Activated CD8-positive, alpha-beta memory T cell treated with anti-CD3 and anti-CD28 coated beads, Interleukin-2, amount 50 U/mL, for 4 hours (primary cell): Measurements from ENCODE around the gene MYO18B.

Source experiments
- DNase-seq: peaks from one replicate; pipeline ENCODE4 v3.0.0-alpha.2; 2020

Gene MYO18B

DNA sequence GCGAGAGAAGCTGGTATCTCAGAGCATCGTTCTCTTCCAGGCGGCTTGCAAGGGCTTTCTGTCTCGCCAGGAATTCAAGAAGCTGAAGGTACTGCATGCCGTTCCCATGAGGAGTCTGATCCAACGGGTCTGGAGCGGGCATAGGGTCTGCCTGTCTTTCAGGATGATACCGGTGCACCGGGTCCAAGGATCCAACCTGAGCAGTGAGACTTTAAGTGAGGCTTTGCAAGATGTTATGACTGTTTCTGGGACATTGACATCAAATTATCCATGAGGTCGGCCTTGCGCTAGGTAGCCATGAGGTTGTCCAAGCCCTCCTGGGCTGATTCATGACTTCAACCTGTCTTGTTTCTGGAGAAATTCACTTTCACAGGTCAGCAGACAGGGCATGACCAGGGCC is 132.3 kb downstream of the MYO18B start:
- no peak for DNase-seq

DNA sequence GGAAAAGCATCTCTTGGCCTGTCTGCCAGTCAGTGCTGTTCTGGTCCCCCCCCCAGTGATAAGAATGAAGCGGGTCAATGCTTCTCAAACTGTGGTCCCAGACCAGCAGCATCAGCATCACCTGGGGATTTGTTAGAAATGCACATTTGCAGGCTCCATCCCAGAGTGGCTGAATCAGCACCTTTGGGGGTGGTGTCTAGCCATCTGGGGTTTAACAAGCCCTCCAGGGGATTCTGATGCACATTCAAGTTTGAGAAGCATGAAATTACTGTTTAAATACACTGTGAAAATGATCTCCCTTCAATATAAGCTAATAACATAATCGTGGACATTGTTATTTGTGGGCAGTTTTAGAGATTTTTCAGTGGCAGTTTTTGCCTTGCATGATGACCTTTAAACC is 133.5 kb downstream of the MYO18B start:
- DNase-seq, result no peak

DNA sequence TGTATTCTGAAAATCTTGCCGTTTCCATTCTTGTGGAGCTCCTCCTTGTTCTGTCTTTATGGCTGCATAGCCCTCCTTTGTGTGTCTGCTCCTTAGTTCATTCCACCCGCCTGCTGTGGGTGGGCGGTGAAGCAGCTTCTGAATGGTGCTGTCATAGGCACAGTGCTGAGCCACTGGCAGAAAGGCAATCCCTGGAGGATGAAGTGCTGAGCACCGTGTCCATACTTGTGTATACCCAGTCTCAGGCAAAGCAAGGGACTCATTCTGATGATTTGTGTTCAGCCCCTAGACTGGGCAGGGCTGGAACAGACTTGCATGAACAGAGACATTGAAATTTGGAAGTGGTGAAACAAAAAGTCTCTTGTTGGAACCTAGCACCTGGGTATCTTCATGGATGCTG is 134.9 kb downstream of the MYO18B start:
- DNase-seq, result no peak

DNA sequence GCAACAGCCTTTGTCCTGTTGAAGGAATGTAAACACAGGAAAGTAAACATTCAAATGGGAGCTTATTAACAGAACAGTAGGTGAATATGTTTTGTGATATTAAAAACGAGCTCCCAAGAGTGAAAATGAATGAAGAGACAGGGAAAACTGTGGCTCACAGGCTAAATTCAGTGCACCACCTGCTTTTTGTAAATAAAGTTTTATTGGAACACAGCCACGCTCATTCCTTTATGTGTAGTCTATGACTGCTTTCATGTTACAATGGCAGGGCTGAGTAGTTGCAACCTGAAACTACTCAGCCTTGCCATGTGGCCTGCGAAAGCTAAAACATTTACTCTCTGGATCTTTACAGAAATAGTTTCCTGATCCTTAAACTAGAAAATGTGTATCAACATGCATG is 136.9 kb downstream of the MYO18B start:
- no peak for DNase-seq

DNA sequence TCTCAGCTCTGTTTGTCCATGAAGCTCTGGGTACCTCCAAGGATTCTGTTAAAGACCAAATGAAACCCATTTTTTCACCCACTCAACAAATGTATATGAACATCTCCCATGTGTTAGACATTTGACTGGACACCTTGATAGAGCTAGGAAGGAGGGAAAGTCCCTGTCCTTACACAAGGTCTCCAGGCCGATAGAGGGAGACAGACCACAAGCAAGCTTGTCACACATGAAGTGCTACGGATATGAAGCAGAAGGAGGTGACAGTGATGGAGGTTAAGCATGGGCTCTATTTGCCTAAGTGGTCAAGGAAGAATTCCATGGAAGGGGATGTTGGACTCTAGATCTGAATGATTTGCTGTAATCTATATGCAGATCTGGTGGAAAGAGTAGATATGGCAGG is 138.5 kb downstream of the MYO18B start:
- no peak for DNase-seq

DNA sequence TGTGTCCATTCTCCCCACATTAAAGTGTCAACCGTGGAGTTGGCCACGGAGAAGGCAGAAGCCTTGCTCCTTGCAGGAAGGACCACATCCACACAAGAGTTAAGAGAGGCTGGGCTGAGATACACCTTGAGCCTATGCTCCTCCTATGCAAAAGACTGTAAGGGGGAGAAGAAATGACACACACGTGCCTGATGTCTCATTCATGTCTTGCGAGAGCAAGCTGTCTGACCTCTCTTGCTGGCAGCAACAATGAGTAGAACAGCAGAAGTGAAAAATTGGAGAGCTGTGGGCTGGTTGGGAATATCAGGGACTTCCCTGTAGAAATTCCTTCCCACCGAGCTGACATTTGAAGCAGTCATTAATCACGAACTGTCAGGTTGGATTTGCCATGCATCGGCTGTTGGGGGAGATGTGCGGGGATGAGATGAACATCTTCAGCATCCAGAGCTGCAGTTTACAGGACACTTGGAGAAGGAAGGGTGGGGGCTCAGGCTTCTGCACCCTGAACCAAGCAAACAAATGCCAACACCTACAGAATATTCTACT is 139.3 kb downstream of the MYO18B start:
- no peak for DNase-seq

DNA sequence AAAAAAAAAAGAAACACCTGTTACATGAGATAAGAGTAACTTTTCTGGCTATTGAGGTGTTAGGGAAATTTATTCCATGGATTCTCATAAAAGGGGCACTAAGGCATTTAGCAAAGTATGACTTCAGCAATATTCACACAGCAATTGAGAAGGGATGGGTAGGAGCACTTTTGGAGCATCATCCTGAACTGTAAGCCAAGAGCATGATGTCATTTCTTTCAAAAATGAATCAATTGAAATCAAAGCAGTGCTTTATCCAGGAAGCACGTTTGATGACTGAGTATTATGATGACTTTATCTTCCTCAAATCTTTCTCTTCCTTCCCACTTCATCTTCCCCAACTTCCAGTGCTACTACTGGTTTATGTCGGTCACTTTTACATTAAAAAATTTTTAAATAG is 140.4 kb downstream of the MYO18B start:
- no peak for DNase-seq

DNA sequence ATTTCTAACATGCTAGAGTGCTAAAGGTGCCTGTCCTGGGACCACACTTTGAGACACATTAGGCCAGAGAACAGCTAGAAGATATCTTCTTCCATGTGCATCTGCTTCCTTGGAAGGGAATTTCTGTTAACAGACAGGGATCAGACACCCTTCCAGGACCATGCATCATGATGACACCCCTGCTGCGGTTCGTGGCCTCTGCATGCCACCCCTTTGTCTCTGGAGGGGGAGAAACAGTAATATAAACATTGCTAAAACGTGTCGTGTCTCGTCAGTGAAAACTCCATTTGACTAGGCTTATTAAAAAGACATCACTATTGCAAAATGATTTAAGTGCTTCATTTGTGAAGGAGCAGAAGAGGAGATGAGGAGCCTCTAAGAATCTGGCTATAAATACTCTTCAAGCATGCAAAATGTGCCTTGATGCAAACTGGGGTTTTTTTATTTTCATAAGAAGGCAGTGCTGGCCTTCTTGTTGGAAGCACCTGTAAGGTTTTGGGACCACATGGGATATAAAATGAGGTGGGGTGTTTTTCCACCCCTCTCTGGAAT is 141.6 kb downstream of the MYO18B start:
- DNase-seq, result no peak

DNA sequence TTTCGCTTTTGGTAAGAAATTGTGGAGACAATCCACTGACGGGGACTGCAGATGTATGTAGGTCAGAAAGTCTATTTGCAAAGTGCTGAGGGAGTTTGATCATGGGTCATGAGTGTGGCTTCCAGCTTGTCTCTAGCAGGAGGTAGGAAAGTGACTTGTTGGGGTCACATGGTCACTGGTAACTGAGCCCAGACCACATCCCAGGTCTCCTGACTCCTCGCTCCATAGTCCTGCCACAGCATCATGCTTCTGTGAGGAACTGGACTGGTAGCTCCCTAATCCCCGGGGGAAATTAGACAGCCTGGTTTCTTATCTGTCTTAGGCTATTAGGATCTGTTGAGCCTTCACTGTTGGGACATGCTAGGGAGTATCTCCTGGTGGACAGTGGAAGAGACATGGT is 142.1 kb downstream of the MYO18B start:
- no peak for DNase-seq

DNA sequence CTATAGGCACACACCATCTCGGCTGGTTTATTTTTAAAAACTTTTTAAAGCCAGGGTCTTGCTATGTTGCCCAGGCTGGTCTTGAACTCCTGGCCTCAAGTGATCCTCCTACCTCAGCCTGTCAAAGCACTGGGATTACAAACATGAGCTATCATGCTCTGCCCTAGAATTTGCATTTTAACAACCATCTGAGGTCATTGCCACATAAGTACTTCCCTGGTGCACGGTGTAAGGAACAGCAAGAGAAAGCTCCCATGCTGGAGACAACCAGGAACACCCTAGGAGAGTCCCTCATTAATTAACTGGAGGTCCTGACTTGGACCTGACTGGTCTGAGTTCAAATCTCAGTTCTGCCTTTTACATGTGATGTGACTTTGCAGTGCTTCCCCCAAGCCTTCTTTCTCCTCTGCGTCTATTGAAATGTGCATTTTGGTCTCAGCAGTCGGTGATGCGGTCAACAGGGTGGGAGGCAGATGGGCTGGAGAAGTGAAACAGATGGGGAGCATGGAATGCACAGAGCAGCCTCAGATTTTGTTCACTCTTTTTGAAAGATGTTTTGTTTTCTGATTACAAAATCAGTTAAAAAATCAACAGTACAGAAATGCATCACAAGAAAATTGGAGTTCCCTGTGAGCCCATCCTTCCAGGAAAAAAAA is 146.5 kb downstream of the MYO18B start:
- no peak for DNase-seq

DNA sequence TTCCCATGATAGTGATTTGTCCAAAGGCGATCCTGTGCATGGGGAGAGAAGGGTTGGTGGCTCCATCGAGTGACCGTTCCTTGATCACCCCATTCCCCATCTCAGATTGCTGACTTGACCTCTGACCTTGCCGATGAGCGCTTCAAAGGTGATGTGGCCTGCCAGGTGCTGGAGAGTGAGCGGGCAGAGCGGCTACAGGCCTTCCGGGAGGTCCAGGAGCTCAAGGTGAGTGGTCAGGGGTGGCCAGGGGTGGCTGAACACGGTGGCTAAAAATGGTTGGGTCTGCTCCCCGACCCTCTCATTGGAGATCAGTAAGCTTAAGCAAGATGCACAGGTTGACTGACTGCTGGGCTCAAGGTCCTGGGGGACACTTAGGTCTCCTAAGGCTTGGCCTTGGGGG is 148.7 kb downstream of the MYO18B start:
- no peak for DNase-seq

DNA sequence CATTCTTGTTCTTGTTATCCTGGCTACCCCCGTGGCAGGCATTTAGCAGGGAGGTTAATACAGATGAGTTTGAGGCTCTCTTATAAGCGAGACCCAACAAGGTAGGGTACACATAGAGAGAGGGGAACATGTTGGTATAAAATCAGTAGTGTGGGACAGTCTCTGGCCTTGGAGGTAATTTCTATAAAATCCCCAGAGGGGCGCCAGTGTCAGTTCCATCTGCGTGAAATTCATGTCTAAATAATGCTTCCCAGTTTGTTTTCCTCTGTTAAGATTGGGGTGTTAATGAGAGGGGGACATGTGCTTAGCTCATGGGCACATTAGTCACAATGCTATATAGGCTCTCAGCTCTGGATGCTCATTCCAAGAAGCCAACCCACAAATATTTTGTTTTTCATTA is 150.7 kb downstream of the MYO18B start:
- DNase-seq, result no peak

DNA sequence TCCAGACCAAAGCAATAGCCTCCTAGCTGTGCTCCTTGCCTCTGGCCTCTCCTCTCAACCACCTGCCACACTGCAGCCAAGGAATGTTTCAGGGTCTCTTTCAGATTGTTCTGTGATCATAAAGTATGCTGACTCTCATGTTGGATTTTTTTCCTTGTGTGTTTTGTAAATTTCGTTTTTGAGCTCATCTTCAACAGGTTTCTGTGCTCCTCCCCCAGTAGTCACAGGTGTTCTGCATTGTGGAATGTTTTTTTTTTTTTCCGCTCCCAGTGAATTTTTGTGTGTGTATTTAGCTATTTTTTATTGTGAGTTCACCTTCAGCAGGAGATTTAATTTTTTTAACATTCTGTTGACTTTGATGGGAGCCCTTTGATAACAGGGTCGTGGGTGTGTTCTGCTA is 153.7 kb downstream of the MYO18B start:
- no peak for DNase-seq

DNA sequence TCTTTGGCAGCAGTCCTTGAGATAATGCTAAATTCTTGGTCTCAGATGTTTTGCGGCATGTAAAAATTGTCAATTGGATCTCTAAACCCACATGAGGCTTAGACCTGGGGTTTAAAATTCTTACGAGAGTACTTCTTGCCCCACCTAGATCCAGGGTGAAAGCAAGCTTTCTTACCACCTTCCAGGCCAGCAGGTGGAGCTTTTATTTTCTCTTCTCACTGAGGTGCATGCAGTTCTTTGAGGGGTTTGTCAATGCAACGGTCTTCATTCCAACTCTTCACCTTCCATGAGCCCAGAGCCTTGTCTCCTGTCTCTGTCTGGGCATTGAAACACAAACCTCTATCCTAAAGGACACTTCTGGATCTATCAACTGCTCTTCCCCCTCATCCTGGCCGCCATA is 154.1 kb downstream of the MYO18B start:
- no peak for DNase-seq

DNA sequence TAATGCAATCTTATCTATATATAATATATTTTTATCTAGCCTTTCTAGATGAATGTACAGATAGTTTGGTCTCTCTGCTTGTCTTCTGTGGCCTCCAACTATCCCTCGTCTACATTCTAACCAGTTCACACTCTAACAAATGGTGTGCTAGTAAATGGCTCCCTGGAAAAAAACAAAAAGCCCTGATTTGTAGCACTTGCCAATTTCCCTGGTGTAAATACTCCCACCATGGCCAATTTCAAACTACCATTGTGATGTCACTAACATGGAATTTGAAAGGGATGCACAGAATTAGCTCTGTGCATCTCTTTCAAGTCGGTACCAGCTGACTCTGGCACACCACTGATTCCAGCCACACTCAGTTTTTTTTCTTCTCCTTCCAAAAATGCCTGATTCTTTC is 154.6 kb downstream of the MYO18B start:
- DNase-seq, result no peak

DNA sequence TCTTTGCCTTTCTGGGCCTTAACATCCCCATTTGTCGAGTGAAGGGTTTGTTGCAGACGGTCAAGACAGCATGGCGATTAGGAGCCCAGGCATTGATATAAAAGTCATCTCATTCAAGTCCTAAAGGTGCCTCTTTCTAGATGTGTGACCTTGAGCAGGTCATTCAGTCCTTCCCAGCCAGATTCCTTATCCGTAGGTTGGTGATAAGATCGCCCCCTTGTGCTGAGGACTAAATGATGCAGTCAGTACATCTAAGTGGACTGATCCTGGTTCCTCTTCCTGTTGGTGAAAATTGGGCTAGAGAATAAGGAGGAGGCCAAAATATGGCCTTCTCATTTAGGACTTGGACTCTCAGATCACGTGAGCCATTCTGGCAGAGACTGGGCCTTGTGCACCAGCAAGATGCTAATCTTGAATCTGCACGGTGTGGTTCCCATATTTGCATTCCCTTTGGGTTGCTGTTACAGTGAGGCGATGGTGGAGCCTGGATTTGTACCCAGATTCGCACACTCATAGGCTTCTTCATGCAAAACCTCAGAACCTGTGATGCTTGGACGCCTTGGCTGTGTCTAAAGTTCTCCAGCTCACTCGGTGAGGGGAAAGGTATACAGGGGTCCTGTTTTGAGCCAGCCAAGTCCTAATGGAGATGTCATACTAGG is 156.8 kb downstream of the MYO18B start:
- DNase-seq, result no peak

DNA sequence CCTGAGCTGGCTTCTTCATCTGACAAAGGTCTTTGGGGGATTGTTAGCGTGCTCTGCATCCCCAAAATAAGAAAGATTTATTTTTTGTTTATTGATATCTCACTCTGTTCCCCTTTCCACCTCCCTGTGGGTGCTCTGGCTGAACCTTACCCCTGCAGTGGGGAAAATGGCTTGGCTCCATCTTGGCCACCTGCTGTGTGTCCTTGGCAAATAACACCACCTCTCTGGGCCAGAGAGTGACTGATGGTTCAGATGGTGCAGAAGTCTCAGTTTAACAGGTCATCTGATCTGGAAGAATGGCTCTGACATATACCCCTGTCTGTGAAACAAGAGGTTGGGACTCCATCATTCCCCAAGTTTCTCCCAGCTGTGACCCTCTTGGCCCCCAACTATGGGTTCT is 157.6 kb downstream of the MYO18B start:
- DNase-seq, result no peak

DNA sequence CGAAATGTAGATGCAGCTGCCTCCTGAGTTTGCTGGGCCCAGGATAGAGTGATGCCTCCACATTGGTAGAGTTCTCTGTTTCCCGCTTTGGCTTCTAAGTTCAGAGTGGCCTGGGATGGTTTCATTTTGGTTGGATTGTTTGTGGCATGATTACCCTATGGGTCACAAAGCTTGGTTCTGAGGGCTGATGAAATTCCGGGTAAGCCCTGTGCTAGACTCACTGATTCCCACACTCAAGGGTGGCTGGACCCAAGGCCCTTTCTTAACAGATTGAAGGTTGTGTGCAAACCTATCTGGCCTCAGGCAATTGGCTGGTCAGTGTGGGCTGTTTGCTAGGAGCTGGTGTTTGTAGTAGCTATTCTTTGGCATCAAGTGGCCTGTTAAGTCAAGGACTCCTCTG is 158.4 kb downstream of the MYO18B start:
- DNase-seq, result no peak

DNA sequence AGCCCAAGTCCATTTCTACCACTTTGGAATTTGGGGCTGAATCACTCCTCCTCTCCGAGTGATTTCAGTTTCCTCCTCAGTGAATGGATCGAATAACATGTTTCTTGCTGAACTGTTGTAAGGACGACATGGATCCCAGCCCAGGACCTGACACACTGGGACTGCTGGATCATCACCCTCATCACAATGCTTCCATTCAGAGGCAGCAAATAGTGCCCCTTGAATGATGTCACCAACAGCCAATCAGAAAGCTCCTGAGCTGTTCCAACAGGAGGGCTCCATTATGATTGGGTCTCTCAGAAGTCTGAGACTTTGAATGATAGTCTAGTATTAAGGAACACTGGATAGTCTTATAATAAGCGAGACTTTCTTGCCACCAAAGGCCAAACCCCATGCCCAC is 158.9 kb downstream of the MYO18B start:
- DNase-seq, result no peak

DNA sequence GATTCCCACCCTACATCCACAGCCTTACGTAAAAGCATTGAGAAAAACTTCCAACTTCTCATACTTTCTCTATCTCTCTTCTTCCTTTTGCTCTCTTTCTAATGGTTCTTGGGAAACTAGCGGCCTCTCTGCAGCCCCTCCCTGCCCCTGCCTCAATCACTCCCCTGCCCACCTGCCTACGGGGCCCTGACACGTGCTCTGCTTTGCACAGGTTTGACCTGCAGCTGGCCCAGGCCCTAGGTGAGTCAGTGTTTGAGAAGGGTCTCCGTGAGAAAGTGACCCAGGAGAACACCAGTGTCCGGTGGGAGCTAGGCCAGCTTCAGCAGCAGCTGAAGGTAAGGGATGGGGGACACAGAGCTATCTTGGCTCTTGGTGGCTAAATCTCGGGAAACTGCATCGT is 160.4 kb downstream of the MYO18B start:
- DNase-seq, result no peak

DNA sequence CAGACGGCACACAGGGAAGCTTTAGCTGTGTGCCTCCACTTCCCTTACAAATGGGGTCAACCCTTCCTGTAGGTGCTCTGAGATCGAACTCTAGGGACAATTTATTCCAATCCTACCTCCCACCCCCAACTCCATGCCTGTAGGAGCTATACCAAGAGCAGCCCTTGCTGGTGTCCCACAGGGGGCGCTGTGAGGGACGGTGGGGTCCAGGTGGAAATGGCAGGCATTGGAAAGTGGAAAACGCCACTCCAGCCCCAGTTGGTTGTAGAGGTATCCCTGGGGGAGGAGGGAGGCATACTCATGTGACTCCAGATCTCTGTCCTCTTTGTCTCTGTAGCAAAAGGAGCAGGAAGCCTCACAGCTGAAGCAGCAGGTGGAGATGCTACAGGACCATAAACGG is 161.3 kb downstream of the MYO18B start:
- no peak for DNase-seq

DNA sequence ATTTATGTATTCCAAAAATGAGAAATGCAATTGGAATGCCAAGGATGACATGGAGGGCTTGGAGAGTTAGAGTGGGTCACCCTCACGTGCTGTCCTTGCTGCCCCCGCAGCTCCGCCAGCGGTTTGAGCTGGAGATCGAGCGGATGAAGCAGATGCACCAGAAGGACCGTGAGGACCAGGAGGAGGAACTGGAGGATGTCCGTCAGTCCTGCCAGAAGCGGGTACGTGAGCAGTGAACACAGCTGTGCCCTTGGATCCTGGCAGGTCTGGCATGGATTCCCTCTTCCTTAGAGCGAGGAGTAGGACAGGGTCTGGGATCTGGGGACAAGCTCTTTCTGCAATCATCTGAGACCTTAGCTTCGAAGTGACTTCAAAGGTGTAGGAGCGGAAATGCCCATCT is 166.2 kb downstream of the MYO18B start:
- no peak for DNase-seq

DNA sequence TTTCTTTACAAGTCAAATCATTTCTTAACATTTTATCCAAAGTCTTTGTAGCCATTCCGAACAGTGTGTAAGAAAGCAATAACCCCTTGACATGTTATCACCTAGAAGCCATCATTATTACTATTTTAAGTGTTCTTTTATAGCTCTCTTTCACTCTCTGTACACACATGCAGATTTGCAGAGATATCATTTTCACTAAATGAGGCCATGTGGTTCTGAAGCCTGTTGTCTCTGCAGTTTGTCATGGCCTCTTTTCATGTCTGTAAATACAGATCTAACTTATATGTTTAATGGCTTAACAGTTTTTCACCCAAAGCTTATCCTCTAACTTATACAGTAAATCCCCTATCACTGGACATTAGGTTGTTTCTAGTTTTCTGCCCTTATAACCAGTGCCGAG is 166.8 kb downstream of the MYO18B start:
- no peak for DNase-seq

DNA sequence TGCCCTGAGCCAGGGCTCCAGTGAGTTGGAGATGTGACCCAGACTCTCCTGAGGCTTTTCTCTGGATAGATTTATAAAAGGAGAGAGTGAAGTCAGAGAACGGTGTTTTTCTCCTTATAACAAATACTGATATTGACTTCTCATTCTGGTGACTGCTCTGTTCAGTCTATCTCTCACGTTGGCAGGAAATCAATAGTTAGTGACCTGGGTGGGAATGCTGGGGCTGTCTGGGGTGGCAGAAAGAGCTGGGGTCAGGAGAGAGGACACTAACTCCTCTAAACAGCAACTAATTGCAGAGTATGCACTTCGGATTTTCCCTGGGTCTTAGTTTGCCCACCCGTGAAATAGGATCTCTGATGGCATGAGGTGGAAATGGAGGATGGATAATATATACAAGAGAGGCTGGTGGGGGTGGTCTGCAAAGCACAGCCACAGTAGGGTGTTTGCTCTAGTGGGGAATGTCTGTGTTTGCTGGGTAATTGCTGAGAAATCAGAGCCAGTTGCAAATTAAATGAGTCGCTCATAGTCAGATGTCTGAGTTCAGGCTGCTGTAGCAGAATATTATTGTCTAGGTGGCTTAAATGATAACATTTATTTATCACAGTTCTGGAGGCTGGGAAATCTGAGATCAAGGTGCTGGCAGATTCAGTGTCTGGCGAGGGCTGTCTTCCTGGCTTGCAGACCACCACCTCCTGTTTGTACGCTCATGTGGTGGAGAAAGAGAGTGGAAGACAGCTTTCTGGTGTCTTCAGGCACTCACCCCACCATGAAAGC is 167.8 kb downstream of the MYO18B start:
- DNase-seq, result no peak
